GM19193 (cell line): ENCODE measurements around the gene PERP.

Experiments
- POLR2A ChIP-seq: IDR thresholded peaks from 4 replicates; pipeline ENCODE4 v1.6.1; 2011; ENCODE audit not compliant: insufficient read depth, insufficient read length; ENCODE audit errors: extremely low read depth

The PERP gene

GRCh38 chr6:138109042-138109997 lies 2.1 kb upstream of the PERP start:
- no peak for TF ChIP-seq POLR2A

- no peak for TF ChIP-seq POLR2A
Observed at GRCh38 chr6:138107752-138108592, 753 bp upstream of the PERP start.

- no peak for TF ChIP-seq POLR2A
Observed at GRCh38 chr6:138106665-138107077, 548 bp downstream of the PERP start.

- TF ChIP-seq POLR2A = no peak
Observed at GRCh38 chr6:138105880-138106664, 1.1 kb downstream of the PERP start.

- TF ChIP-seq POLR2A = no peak
Observed at GRCh38 chr6:138105446-138105845, 1.8 kb downstream of the PERP start.

GRCh38 chr6:138104618-138105213 lies 2.5 kb downstream of the PERP start:
- no peak for TF ChIP-seq POLR2A

- no peak for TF ChIP-seq POLR2A
Observed at GRCh38 chr6:138103871-138104270, 3.3 kb downstream of the PERP start.

GRCh38 chr6:138101946-138102731 lies 5.1 kb downstream of the PERP start:
- TF ChIP-seq POLR2A = no peak

GRCh38 chr6:138099832-138100231 lies 7.4 kb downstream of the PERP start:
- no peak for TF ChIP-seq POLR2A

GRCh38 chr6:138098306-138098705 lies 8.9 kb downstream of the PERP start:
- no peak for TF ChIP-seq POLR2A

- no peak for TF ChIP-seq POLR2A
Observed at GRCh38 chr6:138094260-138094659, 13.0 kb downstream of the PERP start.

- no peak for TF ChIP-seq POLR2A
Observed at GRCh38 chr6:138093632-138094031, 13.6 kb downstream of the PERP start.

- no peak for TF ChIP-seq POLR2A
Observed at GRCh38 chr6:138092686-138093085, 14.5 kb downstream of the PERP start.

- TF ChIP-seq POLR2A = no peak
Observed at GRCh38 chr6:138089325-138089724, 17.9 kb downstream of the PERP start.
